Astrocyte (in vitro differentiated cells and primary cell): ENCODE results near the gene KLF9. TPM values are rescaled to one million over a fixed set of nuclear protein-coding genes. Genes with fewer than 3 reads are reported as not detected.
"Not testable (repeated sequence)": the region's sequence is repeated elsewhere in the genome, so short reads cannot be mapped to it uniquely, and the experiment has no call there.

Experiments used
- DNase-seq: peaks from one replicate; pipeline ENCODE4 v3.0.0-alpha.2; 2010; ENCODE audit warnings: low read depth
- FAIRE-seq: peaks from 2 replicates; lab custom pipeline; 2011; peaks lifted over from hg19 to GRCh38; lab: Jason Lieb, UNC
- H2AFZ ChIP-seq: 2 replicates; pipeline ENCODE4 v1.6.0; 2012; ENCODE audit warnings: low read depth, low read length, inconsistent platforms
- H3K27ac ChIP-seq: 2 replicates; pipeline ENCODE4 v1.5.1; 2011; ENCODE audit warnings: low read depth, low read length, inconsistent platforms
- H3K27me3 ChIP-seq: 2 replicates; pipeline ENCODE4 v1.6.0; 2011; ENCODE audit warnings: low read length, inconsistent platforms; ENCODE audit not compliant: insufficient read depth
- H3K36me3 ChIP-seq: 2 replicates; pipeline ENCODE4 v1.5.1; 2011; ENCODE audit warnings: low read length, inconsistent platforms; ENCODE audit not compliant: insufficient read depth
- H3K4me1 ChIP-seq: 2 replicates; pipeline ENCODE4 v1.5.1; 2011; ENCODE audit warnings: low read length, inconsistent platforms; ENCODE audit not compliant: insufficient read depth
- H3K4me2 ChIP-seq: 2 replicates; pipeline ENCODE4 v1.6.0; 2012; ENCODE audit warnings: low read length, inconsistent platforms
- H3K4me3 ChIP-seq: 2 replicates; pipeline ENCODE4 v1.5.1; 2011; ENCODE audit warnings: low read depth, mild to moderate bottlenecking, low read length, inconsistent platforms; ENCODE audit not compliant: insufficient read depth
- H3K79me2 ChIP-seq: 2 replicates; pipeline ENCODE4 v1.6.0; 2012; ENCODE audit warnings: mild to moderate bottlenecking, low read length, inconsistent platforms; ENCODE audit not compliant: insufficient read depth
- H3K9ac ChIP-seq: 2 replicates; pipeline ENCODE4 v1.6.0; 2012; ENCODE audit warnings: mild to moderate bottlenecking, low read length, inconsistent platforms
- H3K9me3 ChIP-seq: 2 replicates; pipeline ENCODE4 v1.5.1; 2012; ENCODE audit warnings: low read depth, mild to moderate bottlenecking, low read length, inconsistent platforms; ENCODE audit not compliant: insufficient read depth
- H4K20me1 ChIP-seq: 2 replicates; pipeline ENCODE4 v1.6.0; 2012; ENCODE audit warnings: low read length, inconsistent platforms; ENCODE audit not compliant: insufficient read depth
- H3K27ac Mint-ChIP-seq: one replicate; pipeline ENCODE4 v1.8.0; 2021; ENCODE audit warnings: mild to moderate bottlenecking, mixed read lengths; ENCODE audit not compliant: unreplicated experiment
- H3K27me3 Mint-ChIP-seq: one replicate; pipeline ENCODE4 v1.8.0; 2021; ENCODE audit warnings: low read depth, mixed read lengths; ENCODE audit not compliant: unreplicated experiment
- H3K36me3 Mint-ChIP-seq: one replicate; pipeline ENCODE4 v1.8.0; 2021; ENCODE audit warnings: low read depth, mixed read lengths; ENCODE audit not compliant: unreplicated experiment
- H3K4me1 Mint-ChIP-seq: one replicate; pipeline ENCODE4 v1.8.0; 2021; ENCODE audit warnings: low read depth, mixed read lengths; ENCODE audit not compliant: unreplicated experiment
- H3K4me3 Mint-ChIP-seq: one replicate; pipeline ENCODE4 v1.8.0; 2021; ENCODE audit warnings: mild to moderate bottlenecking, moderate library complexity, mixed read lengths; ENCODE audit not compliant: unreplicated experiment
- H3K9me3 Mint-ChIP-seq: one replicate; pipeline ENCODE4 v1.8.0; 2021; ENCODE audit warnings: mild to moderate bottlenecking, mixed read lengths; ENCODE audit not compliant: unreplicated experiment
- CTCF ChIP-seq: IDR thresholded peaks from 2 replicates; pipeline ENCODE4 v1.5.1; 2011; ENCODE audit warnings: low read depth, mild to moderate bottlenecking, inconsistent platforms, low read length, moderate library complexity; ENCODE audit not compliant: insufficient read depth
- EZH2 ChIP-seq: IDR thresholded peaks from 2 replicates; pipeline ENCODE4 v1.6.1; 2012; ENCODE audit warnings: mild to moderate bottlenecking, low read length, inconsistent platforms; ENCODE audit not compliant: insufficient read depth
- total RNA-seq: library from RNA; stranded (reverse); gene quantifications from 2 replicates; pipeline ENCODE4 v1.2.1, GENCODE V29; 2021

KLF9 gene
- total RNA-seq, 1 donor from 2014 or later: 4.9 TPM

- Histone ChIP-seq H3K4me1 (peaks cover 22% of the 10 kb centered on the region), H4K20me1 (peaks cover 46% of the 10 kb centered on the region), H3K79me2 (peaks cover 92% of the 10 kb centered on the region), H3K27me3 (no peaks in the 10 kb centered on the region), H3K9ac (peak overlapping the region; percentile 6), H2AFZ (no peak overlapping the region), H3K4me3 (no peak overlapping the region), H3K36me3 (no peaks in the 10 kb centered on the region), H3K27ac (peak overlapping the region; percentile 7), H3K4me2 (peak overlapping the region; percentile 1), H3K9me3 (no peaks in the 10 kb centered on the region)
- Mint-ChIP-seq H3K36me3 (no peaks in the 10 kb centered on the region), H3K9me3 (peaks cover 4% of the 10 kb centered on the region), H3K27ac (no peak overlapping the region), H3K4me3 (no peak overlapping the region), H3K4me1 (peaks cover 13% of the 10 kb centered on the region), H3K27me3 (peaks cover 6% of the 10 kb centered on the region)
- FAIRE-seq (no peak), DNase-seq (no peak)
- TF ChIP-seq EZH2: no peak
- TF ChIP-seq CTCF: no peak
These were observed 11.3 kb downstream of the KLF9 start for GRCh38 chr9:70403166-70403565.

GRCh38 chr9:70402213-70402612, 12.2 kb downstream of the KLF9 start:
- H3K36me3 Mint-ChIP-seq: no peaks in the 10 kb centered on the region
- Histone ChIP-seq H3K79me2 (peaks cover 91% of the 10 kb centered on the region), H4K20me1 (peaks cover 56% of the 10 kb centered on the region), H3K4me3 (no peak overlapping the region), H3K36me3 (no peaks in the 10 kb centered on the region), H3K4me2 (no peak overlapping the region), H3K4me1 (peaks cover 14% of the 10 kb centered on the region), H3K9me3 (no peaks in the 10 kb centered on the region), H3K27ac (no peak overlapping the region), H3K27me3 (no peaks in the 10 kb centered on the region), H2AFZ (no peak overlapping the region), H3K9ac (no peak overlapping the region)
- H3K27ac Mint-ChIP-seq: no peak overlapping the region
- no peaks in the 10 kb centered on the region for H3K9me3 Mint-ChIP-seq
- peaks cover 6% of the 10 kb centered on the region for H3K27me3 Mint-ChIP-seq
- no peak overlapping the region for H3K4me3 Mint-ChIP-seq
- FAIRE-seq: no peak
- peaks cover 10% of the 10 kb centered on the region for H3K4me1 Mint-ChIP-seq
- no peak for TF ChIP-seq CTCF
- no peak for TF ChIP-seq EZH2
- no peak for DNase-seq

GRCh38 chr9:70401241-70401640, 13.2 kb downstream of the KLF9 start:
- H3K4me3 ChIP-seq, H3K36me3 Mint-ChIP-seq, H3K9ac ChIP-seq, H3K27me3 Mint-ChIP-seq, H3K36me3 ChIP-seq, H3K9me3 ChIP-seq, FAIRE-seq, H3K4me1 ChIP-seq, H2AFZ ChIP-seq, H3K27me3 ChIP-seq, H3K4me1 Mint-ChIP-seq, H3K27ac Mint-ChIP-seq, H3K4me2 ChIP-seq, H3K9me3 Mint-ChIP-seq, H3K27ac ChIP-seq, DNase-seq, H3K4me3 Mint-ChIP-seq: not testable (repeated sequence)
- H4K20me1 ChIP-seq: peaks cover 64% of the 10 kb centered on the region
- H3K79me2 ChIP-seq: peaks cover 90% of the 10 kb centered on the region
